ENCODE results near the gene SERPINE1.
"Not testable (repeated sequence)": the region's sequence is repeated elsewhere in the genome, so short reads cannot be mapped to it uniquely, and the experiment has no call there.

The SERPINE1 gene

DNA sequence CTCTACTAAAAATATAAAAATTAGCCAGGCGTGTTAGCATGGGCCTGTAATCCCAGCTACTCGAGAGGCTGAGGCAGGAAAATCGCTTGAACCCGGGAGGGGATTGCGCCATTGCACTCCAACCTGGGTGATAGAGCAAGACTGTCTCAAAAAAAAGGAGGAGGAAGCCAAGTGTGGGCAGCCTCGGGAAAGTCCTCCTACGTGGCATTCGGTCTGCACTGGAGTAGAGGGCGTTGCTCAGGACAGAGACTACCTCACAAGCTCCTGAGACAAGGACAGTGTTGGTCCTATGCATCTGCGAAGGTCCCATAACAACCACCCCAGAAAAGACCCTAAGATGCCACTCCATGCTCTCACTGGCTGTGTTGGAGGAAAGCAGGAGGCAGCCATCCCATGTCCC is 10.0 kb upstream of the SERPINE1 start:
- TF ChIP-seq, protein P1, sequence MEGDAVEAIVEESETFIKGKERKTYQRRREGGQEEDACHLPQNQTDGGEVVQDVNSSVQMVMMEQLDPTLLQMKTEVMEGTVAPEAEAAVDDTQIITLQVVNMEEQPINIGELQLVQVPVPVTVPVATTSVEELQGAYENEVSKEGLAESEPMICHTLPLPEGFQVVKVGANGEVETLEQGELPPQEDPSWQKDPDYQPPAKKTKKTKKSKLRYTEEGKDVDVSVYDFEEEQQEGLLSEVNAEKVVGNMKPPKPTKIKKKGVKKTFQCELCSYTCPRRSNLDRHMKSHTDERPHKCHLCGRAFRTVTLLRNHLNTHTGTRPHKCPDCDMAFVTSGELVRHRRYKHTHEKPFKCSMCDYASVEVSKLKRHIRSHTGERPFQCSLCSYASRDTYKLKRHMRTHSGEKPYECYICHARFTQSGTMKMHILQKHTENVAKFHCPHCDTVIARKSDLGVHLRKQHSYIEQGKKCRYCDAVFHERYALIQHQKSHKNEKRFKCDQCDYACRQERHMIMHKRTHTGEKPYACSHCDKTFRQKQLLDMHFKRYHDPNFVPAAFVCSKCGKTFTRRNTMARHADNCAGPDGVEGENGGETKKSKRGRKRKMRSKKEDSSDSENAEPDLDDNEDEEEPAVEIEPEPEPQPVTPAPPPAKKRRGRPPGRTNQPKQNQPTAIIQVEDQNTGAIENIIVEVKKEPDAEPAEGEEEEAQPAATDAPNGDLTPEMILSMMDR (IDR thresholded peaks at IDR 0.05; ENCODE audit: control insufficient read depth, insufficient read depth, low read depth, low read length, missing control alignments) = no peak
- no peak overlapping the region for H3K4me3 ChIP-seq (ENCODE audit: control insufficient read depth, low read depth, low read length)
- no peak for DNase-seq (ENCODE audit: low read depth)

DNA sequence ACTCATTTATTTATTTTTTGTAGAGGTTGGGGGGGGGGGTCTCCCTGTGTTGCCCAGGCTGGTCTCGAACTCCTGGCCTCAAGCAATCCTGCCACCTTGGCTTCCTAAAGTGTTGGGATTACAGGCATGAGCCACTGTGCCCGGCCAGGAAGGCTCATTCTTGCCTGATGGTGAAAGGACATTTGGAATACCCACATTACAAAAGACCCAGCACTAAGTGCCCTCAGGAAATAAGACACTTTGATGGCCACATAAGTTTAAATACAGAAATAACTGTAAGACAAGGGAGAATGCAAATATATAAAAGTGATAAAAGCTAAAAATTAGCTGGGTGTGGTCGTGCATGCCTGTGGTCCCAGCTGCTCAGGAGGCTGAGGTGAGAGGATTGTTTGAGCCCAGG is 8.0 kb upstream of the SERPINE1 start:
- TF ChIP-seq, protein P1 (IDR thresholded peaks at IDR 0.05; ENCODE audit: control insufficient read depth, insufficient read depth, low read depth, low read length, missing control alignments) = no peak
- H3K4me3 ChIP-seq (ENCODE audit: control insufficient read depth, low read depth, low read length) = no peak overlapping the region
- DNase-seq (ENCODE audit: low read depth) = no peak

DNA sequence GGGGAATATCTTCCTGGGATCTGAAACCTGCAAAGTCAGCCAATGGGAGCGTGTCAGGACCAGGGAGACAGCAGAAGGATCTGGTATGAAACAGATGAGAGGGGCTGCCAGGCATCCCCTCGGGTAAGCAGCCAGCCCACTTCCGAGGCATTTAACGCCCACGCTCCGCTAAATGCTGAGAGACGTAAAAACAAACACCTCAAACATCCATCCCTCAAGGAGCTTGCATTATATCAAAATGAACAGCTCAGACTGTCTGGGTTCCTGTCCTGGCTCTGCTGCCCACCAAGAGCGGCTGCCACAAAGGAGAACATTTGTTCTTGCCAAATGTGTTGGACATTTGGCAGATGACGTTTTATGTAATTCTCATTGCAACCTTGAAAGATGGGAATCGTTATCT is 7.0 kb upstream of the SERPINE1 start:
- no peak overlapping the region for H3K4me3 ChIP-seq (ENCODE audit: control insufficient read depth, low read depth, low read length)
- no peak for DNase-seq (ENCODE audit: low read depth)
- TF ChIP-seq, protein P1 (IDR thresholded peaks at IDR 0.05; ENCODE audit: control insufficient read depth, insufficient read depth, low read depth, low read length, missing control alignments) = no peak

DNA sequence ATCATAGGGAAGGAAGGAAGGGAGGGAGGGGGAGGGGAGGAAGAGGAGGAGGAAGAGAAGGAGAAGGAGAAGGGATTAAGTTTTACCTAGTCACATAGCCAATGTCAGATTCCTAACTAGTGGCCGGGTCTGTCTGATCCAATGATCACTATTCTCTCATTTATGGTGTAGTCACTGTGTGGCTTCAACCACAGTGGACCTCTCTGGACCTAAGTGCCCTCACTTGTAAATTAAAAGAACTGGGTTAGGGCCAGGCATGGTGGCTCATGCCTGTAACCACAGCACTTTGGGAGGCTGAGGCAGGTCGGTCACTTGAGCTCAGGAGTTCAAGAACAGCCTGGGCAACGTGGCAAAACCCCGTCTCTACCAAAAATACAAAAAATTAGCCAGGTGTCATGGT is 6.6 kb upstream of the SERPINE1 start:
- H3K4me3 ChIP-seq (ENCODE audit: control insufficient read depth, low read depth, low read length) = no peak overlapping the region
- TF ChIP-seq, protein P1 (IDR thresholded peaks at IDR 0.05; ENCODE audit: control insufficient read depth, insufficient read depth, low read depth, low read length, missing control alignments) = no peak
- DNase-seq (ENCODE audit: low read depth) = no peak

DNA sequence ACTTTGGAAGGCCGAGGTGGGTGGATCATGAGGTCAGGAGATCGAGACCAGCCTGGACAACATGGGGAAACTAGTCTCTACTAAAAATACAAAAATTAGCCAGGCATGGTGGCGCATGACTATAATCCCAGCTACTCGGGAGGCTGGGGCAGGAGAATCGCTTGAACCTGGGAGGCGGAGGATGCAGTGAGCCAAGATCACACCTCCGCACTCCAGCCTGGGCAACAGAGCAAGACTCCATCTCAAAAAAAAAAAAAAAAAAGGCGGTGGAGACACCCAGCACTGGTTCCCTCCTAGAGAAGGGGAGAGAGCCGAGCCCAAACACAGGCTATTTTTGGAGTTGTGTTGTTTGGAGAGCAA is 5.3 kb upstream of the SERPINE1 start:
- not testable (repeated sequence) for DNase-seq (ENCODE audit: low read depth); H3K4me3 ChIP-seq (ENCODE audit: control insufficient read depth, low read depth, low read length)

DNA sequence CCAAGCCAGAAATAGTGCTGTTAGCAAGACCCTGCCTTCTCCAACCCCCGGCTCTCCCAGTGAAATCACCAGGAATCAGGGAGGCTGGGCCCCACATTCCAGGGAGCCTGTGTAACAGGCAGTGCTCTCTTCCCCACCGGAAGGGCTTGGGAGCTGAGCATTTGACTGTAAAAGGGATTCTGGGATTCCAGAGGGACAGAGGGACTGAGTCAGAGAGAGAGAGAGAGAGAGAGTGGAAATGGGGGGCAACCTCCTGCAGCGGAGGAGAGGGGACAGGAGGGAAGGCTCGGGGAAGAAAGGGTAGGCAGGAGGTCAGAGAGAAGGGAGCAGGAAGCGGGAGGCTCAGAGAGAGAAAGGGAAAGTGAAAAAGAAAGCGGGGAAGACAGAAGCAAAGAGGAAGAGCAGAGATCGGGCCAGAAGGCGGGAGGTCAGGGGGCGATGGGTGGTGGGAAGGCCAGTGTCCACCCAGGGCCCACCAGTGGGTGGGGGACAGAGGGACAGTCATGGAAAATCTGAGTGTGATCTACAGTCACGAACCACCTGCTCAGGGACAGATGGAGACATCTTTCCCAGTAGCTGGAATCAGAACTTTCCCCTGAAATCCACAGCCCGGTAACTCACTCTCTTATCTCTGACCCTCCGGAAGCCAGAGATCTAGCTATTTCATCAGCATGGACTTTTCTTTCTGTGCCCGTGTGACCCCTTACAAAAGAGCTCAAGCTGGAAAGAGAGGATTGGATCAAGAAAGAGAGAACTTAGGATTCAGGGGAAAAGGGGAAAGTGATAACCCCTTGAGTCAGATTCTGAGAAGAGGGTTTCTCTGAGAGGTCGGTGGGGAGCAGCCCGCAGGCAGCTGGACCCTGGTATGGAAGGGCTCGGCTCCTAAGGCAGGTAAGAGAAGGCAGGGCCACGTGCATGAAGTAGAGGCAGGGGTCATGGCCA is 4.6 kb upstream of the SERPINE1 start:
- peak overlapping the region; percentile 38 for H3K4me3 ChIP-seq (ENCODE audit: control insufficient read depth, low read depth, low read length)
- DNase-seq (ENCODE audit: low read depth) = peak; percentile 98
- TF ChIP-seq, protein P1 (IDR thresholded peaks at IDR 0.05; ENCODE audit: control insufficient read depth, insufficient read depth, low read depth, low read length, missing control alignments) = no peak

DNA sequence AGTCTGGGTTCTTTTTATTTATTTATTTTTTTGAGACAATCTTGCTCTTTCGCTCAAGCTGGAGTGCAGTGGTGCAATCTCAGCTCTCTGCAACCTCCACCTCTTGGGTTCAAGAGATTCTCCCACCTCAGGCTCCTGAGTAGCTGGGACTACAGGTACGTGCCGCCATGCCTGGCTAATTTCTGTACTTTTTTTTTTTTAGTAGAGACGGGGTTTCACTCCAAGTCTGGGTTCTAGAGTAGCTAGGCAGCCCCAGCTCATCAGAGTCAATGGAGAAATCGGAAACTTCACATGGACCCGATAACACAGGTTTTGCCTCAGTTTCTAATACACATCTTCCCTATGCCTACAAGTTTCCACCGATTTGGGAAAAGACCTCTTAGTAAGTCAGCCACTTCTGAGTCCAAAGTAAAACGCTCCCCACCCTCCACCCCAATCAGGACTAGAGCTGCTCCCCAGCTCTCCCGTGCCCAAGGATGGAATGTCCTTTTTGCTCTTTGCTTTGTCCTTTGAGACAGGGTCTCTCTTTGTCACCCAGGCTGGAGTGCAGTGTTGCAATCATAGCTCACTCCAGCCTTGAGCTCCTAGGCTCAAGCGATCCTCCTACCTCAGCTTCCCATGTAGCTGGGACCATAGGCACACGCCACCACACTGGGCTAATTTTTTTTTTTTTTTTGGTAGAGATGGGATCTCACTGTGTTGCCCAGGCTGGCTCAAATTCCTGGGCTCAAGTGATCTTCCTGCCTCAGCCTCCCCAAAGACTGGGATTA is 3.8 kb upstream of the SERPINE1 start:
- TF ChIP-seq, protein P1 (IDR thresholded peaks at IDR 0.05; ENCODE audit: control insufficient read depth, insufficient read depth, low read depth, low read length, missing control alignments) = no peak
- no peak for DNase-seq (ENCODE audit: low read depth)
- no peak overlapping the region for H3K4me3 ChIP-seq (ENCODE audit: control insufficient read depth, low read depth, low read length)

Measured in AG09309 (cell line).